ENCODE measurements around the gene NCS1.

NCS1 gene

GRCh38 chr9:130172161-130172857 lies at the start of gene NCS1:
TSS of gene NCS1 (plus strand) at chr9:130172404. CDS start at chr9:130172664, 260 bp downstream.
- DNase-seq: peak; percentile 39

- DNase-seq: no peak
These were observed 49.7 kb upstream of the NCS1 start for GRCh38 chr9:130122456-130122855.

GRCh38 chr9:130124085-130124860 lies 47.9 kb upstream of the NCS1 start:
- no peak for DNase-seq

DNA sequence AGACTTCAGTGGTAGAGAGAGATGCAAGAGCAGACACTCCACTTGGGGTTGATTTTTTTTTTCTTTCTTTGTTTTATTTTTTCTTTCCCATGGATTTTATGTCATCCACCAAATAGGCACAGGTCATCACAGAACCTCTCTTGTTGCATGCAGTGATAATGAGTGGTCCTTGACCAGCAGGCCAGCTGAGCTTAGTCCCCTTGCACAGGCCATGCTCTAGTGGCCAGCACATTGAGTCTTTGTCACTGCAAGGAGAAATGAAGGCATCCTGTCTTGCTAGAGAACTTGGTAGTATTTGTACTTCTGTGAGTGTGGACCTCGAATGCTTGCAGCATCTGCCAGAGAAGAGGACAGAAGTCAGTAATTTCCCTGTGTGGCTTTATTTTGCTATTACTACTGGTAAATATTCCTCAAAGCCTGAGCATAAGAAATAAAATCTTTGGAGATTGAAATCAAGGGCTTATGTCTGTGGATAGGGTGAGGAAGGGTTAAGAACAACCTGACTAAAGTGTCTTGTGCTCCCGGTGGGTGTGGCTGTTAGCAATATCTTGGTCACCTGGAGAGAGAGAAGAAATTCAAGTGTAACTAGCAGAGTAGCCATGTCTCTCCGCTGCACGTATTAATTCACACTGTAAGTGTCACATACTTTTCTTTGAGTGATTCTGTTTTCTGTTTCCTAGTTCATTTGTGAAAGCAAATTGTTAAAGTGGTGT lies 45.3 kb upstream of the NCS1 start:
- DNase-seq: no peak

- DNase-seq: peak; percentile 62
These were observed 44.0 kb upstream of the NCS1 start for GRCh38 chr9:130128251-130128650.

GRCh38 chr9:130128733-130129431 lies 43.3 kb upstream of the NCS1 start:
- DNase-seq: peak; percentile 56

GRCh38 chr9:130129432-130130061 lies 42.7 kb upstream of the NCS1 start:
- DNase-seq: no peak

- DNase-seq: no peak
These were observed 39.5 kb upstream of the NCS1 start for GRCh38 chr9:130132746-130133145.

DNA sequence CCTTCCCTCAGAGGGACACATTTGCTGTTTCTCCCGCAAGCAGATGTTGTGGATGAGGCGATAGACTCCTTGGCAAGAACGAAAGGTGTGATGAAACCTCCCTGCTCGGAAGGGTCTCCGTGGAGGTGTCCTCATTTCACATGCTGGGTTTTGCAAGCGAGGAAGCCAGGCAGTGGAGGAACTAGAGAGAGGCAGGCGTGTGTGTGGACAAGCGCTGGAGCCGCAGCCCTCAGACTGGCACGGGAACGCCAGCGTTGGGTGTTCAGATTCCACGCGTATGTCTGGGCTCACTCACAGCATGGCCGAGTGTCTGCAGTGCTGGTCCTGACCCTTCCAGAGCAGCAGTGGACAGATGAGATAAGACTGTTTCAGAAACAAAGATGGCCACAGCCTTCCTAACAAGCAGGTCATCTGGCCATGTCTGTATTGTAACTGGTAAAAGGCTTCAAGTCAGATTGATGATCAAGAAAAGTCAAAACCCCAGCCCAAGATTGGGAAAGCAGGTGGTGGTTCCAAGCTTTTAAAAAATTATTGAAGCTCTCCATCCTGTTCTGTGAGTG lies 35.0 kb upstream of the NCS1 start:
- no peak for DNase-seq

DNA sequence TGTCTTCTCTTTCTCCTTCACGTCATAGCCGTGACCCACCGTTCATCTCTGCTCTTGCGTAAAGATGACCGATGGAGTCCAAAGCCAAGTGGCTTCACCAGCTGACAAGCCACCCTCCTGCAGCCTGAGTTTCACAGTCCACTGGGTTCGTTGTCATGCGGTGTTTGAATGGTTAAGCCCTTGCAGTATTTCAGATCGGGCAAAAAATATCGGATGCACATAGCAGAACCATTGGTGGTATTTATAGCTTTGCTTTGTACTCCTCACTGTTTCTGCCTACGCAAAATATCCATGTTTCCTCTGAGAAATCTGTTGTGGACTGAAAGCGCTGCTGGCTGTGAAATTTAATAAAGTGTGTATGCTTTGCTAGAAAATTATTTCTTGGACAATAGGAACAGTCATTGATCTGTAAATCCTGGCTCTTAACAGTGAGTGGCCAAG lies 34.5 kb upstream of the NCS1 start:
- DNase-seq: no peak

DNA sequence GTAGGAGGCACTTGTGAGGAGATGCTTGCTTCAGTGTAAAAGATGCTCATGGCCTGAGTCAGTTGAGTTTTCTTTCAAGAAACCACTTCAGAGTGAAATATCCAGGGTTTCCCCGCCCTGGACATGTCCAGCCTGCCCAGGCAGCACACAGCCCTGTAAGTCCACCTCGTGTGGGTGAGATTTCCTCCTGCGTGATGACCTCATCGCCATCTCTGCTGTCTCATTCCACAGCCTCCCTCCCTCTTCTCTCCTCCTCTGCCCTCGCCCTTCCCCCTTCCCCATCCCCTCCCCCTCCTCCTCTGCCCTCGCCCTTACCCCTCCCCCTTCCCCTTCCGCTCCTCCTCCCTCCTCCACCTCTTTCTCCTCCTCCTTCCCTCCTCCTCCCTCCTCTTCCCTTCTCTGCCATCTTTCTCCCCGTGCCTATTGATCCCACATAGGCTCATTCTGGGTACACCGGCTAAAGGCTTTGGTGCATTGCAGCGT lies 34.0 kb upstream of the NCS1 start:
- DNase-seq: no peak

GRCh38 chr9:130138791-130139190 lies 33.4 kb upstream of the NCS1 start:
- DNase-seq: no peak

- DNase-seq: no peak
These were observed 33.0 kb upstream of the NCS1 start for GRCh38 chr9:130139251-130139650.

GRCh38 chr9:130140706-130141105 lies 31.5 kb upstream of the NCS1 start:
- DNase-seq: peak; percentile 9

GRCh38 chr9:130142056-130142455 lies 30.1 kb upstream of the NCS1 start:
- no peak for DNase-seq

DNA sequence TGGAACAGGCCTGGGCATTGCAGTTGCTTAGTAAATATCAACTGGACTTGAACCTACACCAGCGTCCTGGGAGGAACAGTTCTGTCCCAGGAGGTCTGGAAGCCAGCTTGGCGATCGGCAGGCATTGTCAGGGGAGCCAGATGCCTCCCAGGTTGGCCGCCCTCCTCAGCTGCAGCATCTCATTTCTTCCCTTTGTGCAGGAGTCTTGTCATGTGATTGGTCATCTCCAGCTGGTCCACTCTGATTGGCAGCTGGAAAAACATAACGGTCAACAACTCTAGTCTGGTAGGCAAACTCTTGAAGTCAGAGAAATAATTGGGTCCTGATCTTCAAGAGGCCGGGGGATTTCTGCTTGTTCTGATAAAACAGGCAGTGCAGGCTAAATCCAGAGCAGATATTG lies 29.6 kb upstream of the NCS1 start:
- no peak for DNase-seq

DNA sequence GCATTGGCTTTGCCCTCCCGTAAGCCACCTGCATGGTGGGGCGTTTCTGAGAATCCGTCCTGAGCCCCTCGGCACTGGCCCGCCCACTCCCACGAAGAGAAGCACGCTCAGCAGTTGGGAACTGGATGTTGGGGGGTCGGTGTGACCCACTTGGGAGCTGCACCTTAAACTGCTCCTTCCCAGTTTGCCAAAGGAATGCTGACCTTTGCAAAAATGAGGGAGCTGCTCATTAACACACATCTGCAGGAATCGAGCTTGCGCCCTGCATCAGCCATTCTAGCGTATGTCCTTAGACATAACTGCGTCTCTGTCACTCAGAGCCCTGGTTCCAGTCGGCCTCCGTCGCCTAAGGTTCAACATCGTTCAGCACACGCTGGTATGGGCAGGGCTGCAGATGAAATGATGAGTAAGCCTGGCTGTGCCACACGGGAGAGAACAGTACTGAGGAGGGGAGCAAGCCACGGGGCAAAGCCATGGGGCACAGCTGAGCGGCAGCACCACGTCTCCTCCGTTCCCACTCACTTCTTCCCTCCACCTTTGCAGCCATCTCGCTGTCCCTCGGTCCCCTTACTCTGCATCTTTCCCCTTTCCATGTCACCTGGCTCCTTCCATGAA lies 28.8 kb upstream of the NCS1 start:
- DNase-seq: no peak

- DNase-seq: no peak
These were observed 28.2 kb upstream of the NCS1 start for GRCh38 chr9:130143958-130144366.

DNA sequence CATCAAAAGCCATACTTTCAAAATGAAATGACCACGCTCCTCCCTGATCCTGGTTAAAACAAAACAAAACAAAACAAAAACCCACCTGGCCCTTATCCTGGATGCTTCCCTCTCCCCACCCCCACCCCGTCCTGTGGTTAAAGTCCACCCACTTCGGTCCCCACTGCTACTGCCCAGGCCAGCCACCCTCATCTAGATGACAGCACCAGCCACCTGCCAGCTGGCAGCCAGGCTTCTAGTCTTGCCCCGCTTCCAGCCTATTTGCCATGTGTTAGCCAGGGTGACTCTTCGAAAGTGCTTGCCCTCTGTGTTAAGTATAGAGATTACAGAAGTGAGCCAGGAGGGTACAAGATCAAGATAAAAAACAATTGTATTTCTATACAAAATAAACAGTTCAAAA lies 27.5 kb upstream of the NCS1 start:
- DNase-seq: no peak

DNA sequence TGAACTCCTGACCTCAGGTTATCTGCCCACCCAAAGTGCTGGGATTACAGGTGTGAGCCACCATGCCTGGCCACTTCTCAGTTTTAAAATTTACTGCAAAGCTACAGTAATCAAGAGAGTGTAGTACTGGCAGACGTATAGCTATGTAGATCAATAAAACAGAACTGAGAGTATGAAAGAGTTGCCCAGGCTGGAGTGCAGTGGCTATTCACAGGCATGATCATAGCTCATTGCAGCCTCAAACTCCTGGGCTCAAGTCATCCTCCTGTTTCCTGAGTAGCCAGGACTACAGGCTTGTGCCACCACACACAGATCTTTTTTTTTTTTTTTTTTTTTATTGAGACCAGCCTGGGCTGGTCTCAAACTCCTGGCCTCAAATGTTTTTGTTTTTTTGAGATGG lies 26.5 kb upstream of the NCS1 start:
- no peak for DNase-seq

GRCh38 chr9:130147198-130147597 lies 25.0 kb upstream of the NCS1 start:
- no peak for DNase-seq

GRCh38 chr9:130147910-130148309 lies 24.3 kb upstream of the NCS1 start:
- no peak for DNase-seq

Data from stimulated activated naive CD4-positive, alpha-beta T cell treated with Interleukin-2 at 50 U/mL for 16 hours (primary cell).